HG02610 (cell line): ENCODE results near the gene CEPT1.

ENCODE experiments used
- ATAC-seq: cut with Tn5 transposase; IDR thresholded peaks from one replicate; pipeline ENCODE4 v1.9.1; 2021; ENCODE audit warnings: mild to moderate bottlenecking, moderate library complexity; ENCODE audit not compliant: unreplicated experiment

Gene CEPT1

GRCh38 chr1:111225091-111225490, 85.1 kb downstream of the CEPT1 start:
- ATAC-seq, result no peak

GRCh38 chr1:111225717-111226400, 85.8 kb downstream of the CEPT1 start:
- no peak for ATAC-seq

GRCh38 chr1:111227434-111227833, 87.4 kb downstream of the CEPT1 start, which contains the start of gene CHI3L2:
TSS of gene CHI3L2 (plus strand) at chr1:111227713. CDS start at chr1:111227730, 17 bp downstream.
- no peak for ATAC-seq

GRCh38 chr1:111227851-111228747, 88.1 kb downstream of the CEPT1 start:
- no peak for ATAC-seq

- ATAC-seq, result no peak
Measured at GRCh38 chr1:111228748-111229126, 88.7 kb downstream of the CEPT1 start.

- no peak for ATAC-seq
Measured at GRCh38 chr1:111232134-111232533, 92.1 kb downstream of the CEPT1 start.

GRCh38 chr1:111234258-111234657, 94.2 kb downstream of the CEPT1 start:
- no peak for ATAC-seq
